IMR-90 (cell line): ENCODE measurements around the gene SPTBN5. TPM values are rescaled to one million over a fixed set of nuclear protein-coding genes. Genes with fewer than 3 reads are reported as not detected.
A peak's percentile ranks its signal among the peaks of the same experiment; 100 is the strongest.

Source experiments
- ATAC-seq: fragments of 200-7000 bp; cut with Tn5 transposase; 2 replicates; pipeline ENCODE4 v1.9.1; 2020; ENCODE audit warnings: low read depth, mild to moderate bottlenecking, moderate library complexity
- BruUV-seq: library from RNA; stranded (reverse); fragments of 400-500 nt; replicated peaks from 2 replicates; lab custom pipeline; 2021; lab: Mats Ljungman, UMichigan
- CTCF ChIA-PET: fragments of 300-600 bp; formaldehyde crosslinking; extraction: SDS; loops from one replicate; lab custom pipeline; 2021; ENCODE audit warnings: antibody characterized with exemption; lab: Yijun Ruan, JAX
- POLR2A ChIA-PET: fragments of 300-600 bp; sonication (Branson Sonifier 250); formaldehyde crosslinking; loops from one replicate; lab custom pipeline; 2022; ENCODE audit warnings: antibody characterized with exemption; ENCODE audit not compliant: unreplicated experiment; lab: Charles Lee
- DNase-seq: peaks from one replicate; pipeline ENCODE4 v3.0.0; 2013
- H2AFZ ChIP-seq: replicated peaks from 2 replicates; pipeline ENCODE3; 2013; ENCODE audit warnings: low read length, mild to moderate bottlenecking; ENCODE audit not compliant: poor library complexity
- H2AK5ac ChIP-seq: 2 replicates; pipeline ENCODE4 v1.6.1; 2013; ENCODE audit warnings: low read depth, low read length, inconsistent platforms
- H2AK9ac ChIP-seq: replicated peaks from 2 replicates; pipeline ENCODE3; 2013; ENCODE audit warnings: mild to moderate bottlenecking, low read depth, low read length, moderate library complexity; ENCODE audit not compliant: poor library complexity
- H2BK120ac ChIP-seq: 2 replicates; pipeline ENCODE4 v1.6.1; 2013; ENCODE audit warnings: low read depth, low read length, inconsistent platforms
- H2BK15ac ChIP-seq: 3 replicates; pipeline ENCODE4 v1.6.1; 2013; ENCODE audit warnings: low read depth, low read length, inconsistent platforms
- H2BK20ac ChIP-seq: 2 replicates; pipeline ENCODE4 v1.6.1; 2013; ENCODE audit warnings: low read depth, mild to moderate bottlenecking, inconsistent platforms, low read length, moderate library complexity
- H2BK5ac ChIP-seq: 2 replicates; pipeline ENCODE4 v1.6.1; 2013; ENCODE audit warnings: mild to moderate bottlenecking, low read depth, low read length, inconsistent platforms; ENCODE audit not compliant: poor library complexity, severe bottlenecking
- H3K14ac ChIP-seq: replicated peaks from 2 replicates; pipeline ENCODE4 v1.6.1; 2013; ENCODE audit warnings: low read depth, low read length, inconsistent platforms
- H3K18ac ChIP-seq: 2 replicates; pipeline ENCODE4 v1.6.1; 2013; ENCODE audit warnings: low read depth, low read length, control low read depth
- H3K23ac ChIP-seq: 2 replicates; pipeline ENCODE4 v1.6.1; 2013; ENCODE audit warnings: low read depth, low read length, inconsistent platforms
- H3K27ac ChIP-seq: 2 replicates; pipeline ENCODE4 v1.5.1; 2013; ENCODE audit warnings: mild to moderate bottlenecking, control low read depth, low read length; ENCODE audit not compliant: insufficient read depth
- H3K27me3 ChIP-seq: 2 replicates; pipeline ENCODE4 v1.6.1; 2013; ENCODE audit warnings: low read length; ENCODE audit not compliant: control insufficient read depth, insufficient read depth
- H3K36me3 ChIP-seq: 2 replicates; pipeline ENCODE4 v1.6.1; 2013; ENCODE audit warnings: low read length, mixed read lengths; ENCODE audit not compliant: control insufficient read depth, insufficient read depth
- H3K4ac ChIP-seq: 2 replicates; pipeline ENCODE4 v1.6.1; 2013; ENCODE audit warnings: low read depth, low read length, inconsistent platforms
- H3K4me1 ChIP-seq: 2 replicates; pipeline ENCODE4 v1.6.1; 2013; ENCODE audit warnings: low read length, mixed read lengths; ENCODE audit not compliant: control insufficient read depth, insufficient read depth
- H3K4me2 ChIP-seq: 2 replicates; pipeline ENCODE4 v1.6.1; 2013; ENCODE audit warnings: low read depth, mild to moderate bottlenecking, control low read depth, low read length, moderate library complexity
- H3K4me3 ChIP-seq: 2 replicates; pipeline ENCODE4 v1.5.1; 2013; ENCODE audit warnings: low read depth, mild to moderate bottlenecking, control low read depth, low read length, moderate library complexity; ENCODE audit not compliant: insufficient read depth
- H3K56ac ChIP-seq: 2 replicates; pipeline ENCODE4 v1.6.1; 2013; ENCODE audit warnings: low read length, inconsistent platforms; ENCODE audit not compliant: insufficient read depth; ENCODE audit errors: extremely low read depth
- H3K79me1 ChIP-seq, 2 experiments: 2 replicates each; pipeline ENCODE4 v1.6.1; 2013; ENCODE audit warnings: low read length in 2 of 2, inconsistent platforms in 1 of 2, low read depth in 1 of 2
- H3K9ac ChIP-seq: 2 replicates; pipeline ENCODE4 v1.6.1; 2013; ENCODE audit warnings: low read depth, low read length, control low read depth
- H3K9me1 ChIP-seq: 2 replicates; pipeline ENCODE4 v1.6.1; 2013; ENCODE audit warnings: low read length, inconsistent platforms; ENCODE audit not compliant: insufficient read depth
- H3K9me3 ChIP-seq: 2 replicates; pipeline ENCODE4 v1.6.1; 2013; ENCODE audit warnings: low read length; ENCODE audit not compliant: control insufficient read depth, insufficient read depth
- H4K20me1 ChIP-seq: 2 replicates; pipeline ENCODE4 v1.6.1; 2013; ENCODE audit warnings: low read length, inconsistent platforms; ENCODE audit not compliant: insufficient read depth
- H4K5ac ChIP-seq: 2 replicates; pipeline ENCODE4 v1.6.1; 2013; ENCODE audit warnings: mild to moderate bottlenecking, low read depth, low read length, control low read depth
- H4K8ac ChIP-seq, 2 experiments: 2 replicates each; pipeline ENCODE4 v1.6.1; 2013; ENCODE audit warnings: low read depth in 2 of 2, low read length in 2 of 2, control low read depth in 1 of 2, inconsistent platforms in 1 of 2
- H4K91ac ChIP-seq: 2 replicates; pipeline ENCODE4 v1.6.1; 2013; ENCODE audit warnings: low read depth, low read length, inconsistent platforms; ENCODE audit not compliant: insufficient read depth
- BHLHE40 ChIP-seq: fragments of 150-350 bp; IDR thresholded peaks from 2 replicates; pipeline ENCODE4 v1.6.1; 2016; ENCODE audit warnings: mild to moderate bottlenecking, low read depth, low read length
- CTCF ChIP-seq: conservative IDR thresholded peaks from 2 replicates; pipeline ENCODE4 v1.5.1; 2012; ENCODE audit warnings: mild to moderate bottlenecking, low read depth, low read length, improper control_type of control experiment
- ELK1 ChIP-seq: fragments of 150-350 bp; IDR thresholded peaks from 2 replicates; pipeline ENCODE4 v1.6.1; 2016; ENCODE audit warnings: low read depth, mild to moderate bottlenecking, low read length, moderate library complexity, borderline replicate concordance
- MAZ ChIP-seq: IDR thresholded peaks from 2 replicates; pipeline ENCODE4 v1.6.1; 2012; ENCODE audit warnings: low read depth, mild to moderate bottlenecking, low read length, improper control_type of control experiment, moderate library complexity, borderline replicate concordance
- SMC3 ChIP-seq: fragments of 150-350 bp; IDR thresholded peaks from 2 replicates; pipeline ENCODE4 v1.6.1; 2016; ENCODE audit warnings: low read depth, mild to moderate bottlenecking, antibody characterized with exemption, low read length, moderate library complexity
- USF2 ChIP-seq: fragments of 150-350 bp; IDR thresholded peaks from 2 replicates; pipeline ENCODE4 v1.6.1; 2017; ENCODE audit warnings: mild to moderate bottlenecking, antibody characterized with exemption, low read length, low read depth
- WGBS, 2 experiments: methylation state at CpG; one replicate each; pipeline versions ENCODE4 v1.1.5 to v1.1.7; 2013; ENCODE audit warnings: missing lambda C conversion rate in 2 of 2; ENCODE audit not compliant: insufficient read length in 1 of 2; ENCODE audit errors: extremely low coverage in 2 of 2; 5-methylcytosine and 5-hydroxymethylcytosine counted together
- dilution Hi-C: fragments of 300-500 bp; cut with HindIII; formaldehyde crosslinking; loops from one replicate; pipeline ENCODE4 v1.14.3; 2018; ENCODE audit warnings: low sequenced_read_pairs; ENCODE audit not compliant: unreplicated experiment
- in situ Hi-C: fragments of 300-500 bp; cut with MboI; formaldehyde crosslinking; loops from 3 replicates; pipeline ENCODE4 v1.14.3; 2019; ENCODE audit warnings: low sequenced_read_pairs, inconsistent platforms, mixed read lengths
- intact Hi-C: fragments of 100-400 bp; cut with micrococcal nuclease; formaldehyde crosslinking; loops from 2 replicates; pipeline ENCODE4 v1.10.0; 2022
- polyA plus RNA-seq, 3 experiments: library from polyadenylated mRNA; depleted of rRNA; stranded (reverse); fragments of >200 nt; gene quantifications; 2 replicates each; pipeline ENCODE4 v1.2.3, GENCODE V29; 2012; ENCODE audit warnings: low replicate concordance in 1 of 3
- total RNA-seq: library from RNA; depleted of rRNA; stranded (reverse); fragments of >200 nt; gene quantifications from 2 replicates; pipeline ENCODE4 v1.2.3, GENCODE V29; 2012

The SPTBN5 gene
- total and polyA plus RNA-seq, 2 of the 4 experiments (the other 2 are of a cell fraction), result under 0.01 to 0.38 TPM

GRCh38 chr15:41810651-41811431, 83.0 kb downstream of the SPTBN5 start:
- no peak overlapping the region for H2BK20ac ChIP-seq
- no peak overlapping the region for H3K56ac ChIP-seq
- POLR2A ChIA-PET, result interaction anchor here (0.6 kb wide), 1 partner anchor 38 kb away, joined by 3 read pairs; no protein-coding TSS in a partner anchor
- H3K9ac ChIP-seq, result no peak overlapping the region
- no peak overlapping the region for H4K8ac ChIP-seq
- no peak overlapping the region; the same call in 1 of the 2 replicates for H3K4ac ChIP-seq
- H3K14ac ChIP-seq, result no peak overlapping the region
- no peaks in the 10 kb centered on the region for H3K9me3 ChIP-seq
- no TSS peak for BruUV-seq
- no peaks in the 10 kb centered on the region for H3K27me3 ChIP-seq
- intact Hi-C loops (loop anchor here (1.0 to 10.0 kb wide), 5 partner anchors 37 to 346 kb away; partner anchors contain the start of gene MAPKBP1), dilution Hi-C loops (no loop called here), in situ Hi-C loops (loop anchor here (5.0 kb wide), 1 partner anchor 39 kb away; the partner anchor contains the start of gene MAPKBP1)
- no peak overlapping the region for H4K91ac ChIP-seq
- peaks cover 12% of the 10 kb centered on the region; the same call in 1 of the 2 replicates for H3K9me1 ChIP-seq
- H3K79me1 ChIP-seq, result peaks cover 13 to 51% of the 10 kb centered on the region in 2 experiments; a peak in 3 of 4 replicates
- no peak overlapping the region for H3K4me2 ChIP-seq
- no peak overlapping the region for H4K5ac ChIP-seq
- no peak overlapping the region; the same call in 1 of the 2 replicates for H2BK120ac ChIP-seq
- no peak overlapping the region for H3K18ac ChIP-seq
- no peak overlapping the region; the same call in none of the 2 replicates for H2AK5ac ChIP-seq
- H3K4me1 ChIP-seq, result peaks cover 3% of the 10 kb centered on the region
- DNase-seq, result no peak
- peak; percentile 36; the same call in 1 of the 2 replicates for ATAC-seq
- H3K36me3 ChIP-seq, result peaks cover 18% of the 10 kb centered on the region; the same call in 1 of the 2 replicates
- peak overlapping the region; percentile 46 for H2AFZ ChIP-seq
- H3K27ac ChIP-seq, result no peak overlapping the region
- H2BK15ac ChIP-seq, result no peak overlapping the region; the same call in 2 of the 3 replicates
- WGBS, 2 experiments, result 80% methylated on average over 1 of the region's 5 CpGs; no CpG with 5 or more reads in 1 of the 2 experiments
- peaks cover 13% of the 10 kb centered on the region; the same call in 1 of the 2 replicates for H4K20me1 ChIP-seq
- H2BK5ac ChIP-seq, result no peak overlapping the region
- H3K4me3 ChIP-seq, result no peak overlapping the region
- CTCF ChIA-PET, result interaction anchor here (0.6 to 4.5 kb wide), 6 partner anchors 9 to 296 kb away, joined by 3 to 54 read pairs (median 4); partner anchors contain the start of gene MAPKBP1
- peak overlapping the region; percentile 84 for H2AK9ac ChIP-seq
- no peak for TF ChIP-seq MAZ
- TF ChIP-seq USF2, result no peak
- no peak for TF ChIP-seq BHLHE40
- TF ChIP-seq SMC3, result no peak
- no peak for TF ChIP-seq CTCF
- no peak for TF ChIP-seq ELK1
- H3K23ac ChIP-seq, result no peak overlapping the region
